ENCODE data around the gene NNMT.

NNMT gene

DNA sequence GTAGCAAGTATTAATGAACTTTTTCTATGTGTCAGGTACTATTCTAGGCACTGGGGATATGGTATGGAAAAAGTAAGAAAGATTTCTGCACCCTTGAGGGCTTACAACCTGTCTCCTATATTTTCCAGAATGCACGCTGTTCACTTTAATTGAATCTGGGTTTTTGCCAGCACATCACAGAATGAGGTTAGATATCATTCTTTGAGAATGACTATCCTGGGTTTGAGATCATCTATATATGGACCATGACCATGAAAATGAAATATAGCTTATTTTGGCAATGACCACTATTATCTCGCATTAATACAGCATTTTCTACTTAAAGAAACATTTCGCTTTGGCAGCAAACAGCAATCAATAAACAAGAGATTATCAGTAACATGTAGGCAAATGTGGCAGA is 57.2 kb downstream of the NNMT start:
- no peak for DNase-seq

- DNase-seq, result no peak
These were observed 57.9 kb downstream of the NNMT start for GRCh38 chr11:114354076-114354475.

DNA sequence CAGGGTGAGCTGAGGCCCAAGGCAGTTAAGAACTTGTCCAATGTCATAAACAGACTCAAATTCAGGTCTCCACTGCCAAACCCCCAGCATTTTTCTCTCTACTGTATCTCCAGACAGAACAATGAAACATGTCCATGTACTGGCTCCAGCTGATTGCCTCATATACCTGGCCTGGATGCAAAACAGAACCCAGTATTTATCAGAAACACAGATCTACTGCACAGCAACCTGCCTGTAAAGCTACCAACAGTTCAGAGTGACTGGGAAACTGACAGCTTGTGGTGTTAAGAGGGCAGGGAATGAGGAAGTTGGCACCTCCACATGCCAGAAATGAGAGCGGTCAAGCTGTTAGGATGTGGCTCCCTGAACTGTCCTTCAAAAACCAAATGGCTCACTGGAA is 62.5 kb downstream of the NNMT start:
- DNase-seq, result no peak

DNA sequence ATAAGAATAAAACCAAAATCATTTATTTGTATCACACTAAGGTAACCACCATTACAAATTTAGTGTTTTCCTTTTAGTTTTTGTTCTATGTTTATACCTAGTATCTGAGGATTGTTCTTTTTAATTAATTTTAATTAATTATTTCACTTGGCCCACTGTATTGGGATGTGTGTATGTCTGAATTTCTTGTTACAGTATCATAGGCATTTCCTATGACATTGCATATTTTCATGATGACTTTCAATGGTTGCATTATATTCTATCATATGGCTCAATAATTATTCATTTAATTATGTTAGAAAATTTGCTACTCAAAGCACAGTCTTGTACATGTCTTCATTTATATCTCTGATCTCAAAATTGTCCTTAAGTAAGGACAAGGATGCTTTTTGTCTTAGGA is 63.1 kb downstream of the NNMT start:
- DNase-seq, result no peak

DNA sequence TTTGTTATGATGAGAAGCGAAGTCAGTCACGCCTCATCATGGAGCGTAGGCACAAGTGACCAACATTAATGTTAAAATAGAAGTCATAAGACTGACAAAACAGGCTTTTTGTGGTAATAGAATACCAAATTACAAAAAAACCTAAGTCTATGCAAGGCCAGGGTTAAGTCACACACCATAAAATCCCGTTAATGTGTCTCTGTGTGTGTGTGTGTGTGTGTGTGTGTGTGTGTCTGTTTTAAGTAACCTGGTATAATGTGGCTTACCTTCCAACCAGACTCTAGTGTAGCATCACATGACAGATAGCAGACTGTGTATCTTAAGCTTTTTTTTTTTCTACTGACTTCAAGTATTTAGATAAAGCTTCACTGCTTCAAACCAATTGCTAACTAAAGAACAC is 66.1 kb downstream of the NNMT start:
- no peak for DNase-seq

GRCh38 chr11:114362958-114363357 is 66.8 kb downstream of the NNMT start:
- no peak for DNase-seq
